ACC112 (cell line): ENCODE data around the gene MTHFSD.

Experiments
- H2AFZ ChIP-seq: fragments of 200-600 bp; sonication (generic); one replicate; pipeline ENCODE4 v1.6.0; 2017; ENCODE audit warnings: antibody characterized with exemption, low read length; ENCODE audit not compliant: unreplicated experiment
- H3K27ac ChIP-seq: fragments of 200-600 bp; sonication (generic); 2 replicates; pipeline ENCODE4 v1.5.1; 2014; ENCODE audit warnings: low read depth, mild to moderate bottlenecking, antibody characterized with exemption, low read length, moderate library complexity
- H3K27me3 ChIP-seq: fragments of 200-600 bp; sonication (generic); 2 replicates; pipeline ENCODE4 v1.6.1; 2014; ENCODE audit warnings: mild to moderate bottlenecking, antibody characterized with exemption, low read length, moderate library complexity, mixed read lengths; ENCODE audit not compliant: insufficient read depth
- H3K36me3 ChIP-seq: fragments of 200-600 bp; sonication (generic); 2 replicates; pipeline ENCODE4 v1.6.1; 2016; ENCODE audit warnings: mild to moderate bottlenecking, antibody characterized with exemption, low read length, moderate library complexity, mixed read lengths; ENCODE audit not compliant: insufficient read depth
- H3K4me1 ChIP-seq: fragments of 200-600 bp; sonication (generic); one replicate; pipeline ENCODE4 v1.6.1; 2016; ENCODE audit warnings: low read length, mixed read lengths; ENCODE audit not compliant: insufficient read depth, unreplicated experiment, control insufficient read depth
- H3K4me3 ChIP-seq: fragments of 200-600 bp; sonication (generic); 2 replicates; pipeline ENCODE4 v1.5.1; 2014; ENCODE audit warnings: mild to moderate bottlenecking, low read depth, low read length
- H3K79me2 ChIP-seq: fragments of 200-600 bp; sonication (generic); one replicate; pipeline ENCODE4 v1.6.0; 2016; ENCODE audit warnings: low read length; ENCODE audit not compliant: control insufficient read depth, unreplicated experiment, insufficient read depth

MTHFSD gene

GRCh38 chr16:86497551-86498021 lies 57.4 kb downstream of the MTHFSD start:
- Histone ChIP-seq H3K79me2 (no peaks in the 10 kb centered on the region), H3K27ac (no peak overlapping the region), H2AFZ (no peak overlapping the region), H3K4me3 (no peak overlapping the region), H3K4me1 (no peaks in the 10 kb centered on the region), H3K36me3 (no peaks in the 10 kb centered on the region), H3K27me3 (peaks cover 99% of the 10 kb centered on the region)

GRCh38 chr16:86496929-86497461 lies 58.0 kb downstream of the MTHFSD start:
- no peak overlapping the region for H3K4me3 ChIP-seq
- H3K27ac ChIP-seq = no peak overlapping the region
- H3K79me2 ChIP-seq = no peaks in the 10 kb centered on the region
- H3K4me1 ChIP-seq = no peaks in the 10 kb centered on the region
- H2AFZ ChIP-seq = no peak overlapping the region
- no peaks in the 10 kb centered on the region for H3K36me3 ChIP-seq
- H3K27me3 ChIP-seq = peaks cover 99% of the 10 kb centered on the region

GRCh38 chr16:86496262-86496928 lies 58.6 kb downstream of the MTHFSD start:
- peaks cover 99% of the 10 kb centered on the region for H3K27me3 ChIP-seq
- H3K36me3 ChIP-seq = no peaks in the 10 kb centered on the region
- H2AFZ ChIP-seq = no peak overlapping the region
- H3K27ac ChIP-seq = no peak overlapping the region
- no peaks in the 10 kb centered on the region for H3K79me2 ChIP-seq
- H3K4me3 ChIP-seq = no peak overlapping the region
- no peaks in the 10 kb centered on the region for H3K4me1 ChIP-seq

GRCh38 chr16:86495756-86496261 lies 59.2 kb downstream of the MTHFSD start:
- Histone ChIP-seq H2AFZ (no peak overlapping the region), H3K4me3 (no peak overlapping the region), H3K79me2 (no peaks in the 10 kb centered on the region), H3K27ac (no peak overlapping the region), H3K27me3 (peaks cover 99% of the 10 kb centered on the region), H3K4me1 (no peaks in the 10 kb centered on the region), H3K36me3 (no peaks in the 10 kb centered on the region)

GRCh38 chr16:86495357-86495701 lies 59.7 kb downstream of the MTHFSD start:
- peaks cover 99% of the 10 kb centered on the region for H3K27me3 ChIP-seq
- H3K4me1 ChIP-seq = no peaks in the 10 kb centered on the region
- no peak overlapping the region for H3K4me3 ChIP-seq
- H3K36me3 ChIP-seq = no peaks in the 10 kb centered on the region
- H3K79me2 ChIP-seq = no peaks in the 10 kb centered on the region
- H2AFZ ChIP-seq = no peak overlapping the region
- no peak overlapping the region for H3K27ac ChIP-seq

- Histone ChIP-seq H3K4me3 (no peak overlapping the region), H3K4me1 (no peaks in the 10 kb centered on the region), H3K27ac (no peak overlapping the region), H3K27me3 (peaks cover 99% of the 10 kb centered on the region), H3K36me3 (no peaks in the 10 kb centered on the region), H3K79me2 (no peaks in the 10 kb centered on the region), H2AFZ (no peak overlapping the region)
Observed at GRCh38 chr16:86494565-86495356, 60.3 kb downstream of the MTHFSD start.

GRCh38 chr16:86494039-86494564 lies 60.9 kb downstream of the MTHFSD start:
- Histone ChIP-seq H2AFZ (no peak overlapping the region), H3K36me3 (no peaks in the 10 kb centered on the region), H3K27me3 (peaks cover 99% of the 10 kb centered on the region), H3K27ac (no peak overlapping the region), H3K79me2 (no peaks in the 10 kb centered on the region), H3K4me3 (no peak overlapping the region), H3K4me1 (no peaks in the 10 kb centered on the region)

- Histone ChIP-seq H3K27me3 (peaks cover 99% of the 10 kb centered on the region), H3K79me2 (no peaks in the 10 kb centered on the region), H3K36me3 (no peaks in the 10 kb centered on the region), H3K27ac (no peak overlapping the region), H3K4me3 (no peak overlapping the region), H3K4me1 (no peaks in the 10 kb centered on the region), H2AFZ (no peak overlapping the region)
Observed at GRCh38 chr16:86492961-86493629, 61.9 kb downstream of the MTHFSD start.

- Histone ChIP-seq H3K27ac (no peak overlapping the region), H3K79me2 (no peaks in the 10 kb centered on the region), H3K36me3 (no peaks in the 10 kb centered on the region), H3K4me3 (no peak overlapping the region), H3K27me3 (peaks cover 99% of the 10 kb centered on the region), H2AFZ (no peak overlapping the region), H3K4me1 (no peaks in the 10 kb centered on the region)
Observed at GRCh38 chr16:86492267-86492960, 62.6 kb downstream of the MTHFSD start.

- H3K4me3 ChIP-seq = no peak overlapping the region
- H3K27me3 ChIP-seq = peaks cover 99% of the 10 kb centered on the region
- no peak overlapping the region for H3K27ac ChIP-seq
- no peak overlapping the region for H2AFZ ChIP-seq
- H3K79me2 ChIP-seq = no peaks in the 10 kb centered on the region
- H3K4me1 ChIP-seq = no peaks in the 10 kb centered on the region
- H3K36me3 ChIP-seq = no peaks in the 10 kb centered on the region
Observed at GRCh38 chr16:86491640-86492023, 63.4 kb downstream of the MTHFSD start.
